ENCODE results near the gene CD200R1L. TPM values are rescaled to one million over a fixed set of nuclear protein-coding genes. Genes with fewer than 3 reads are reported as not detected.

The CD200R1L gene
- total RNA-seq, 1 donor from 2014 or later: not detected

- Mint-ChIP-seq H3K27me3 (ENCODE audit: low read depth) (no peaks in the 10 kb centered on the region), H3K4me1 (no peaks in the 10 kb centered on the region), H3K4me3 (no peak overlapping the region), H3K27ac (ENCODE audit: unreplicated experiment) (no peak overlapping the region), H3K9me3 (no peaks in the 10 kb centered on the region), H3K36me3 (ENCODE audit: low read depth) (no peaks in the 10 kb centered on the region)
- DNase-seq (ENCODE audit: low read depth, low spot score): no peak
- no peak for TF ChIP-seq CTCF (conservative IDR thresholded peaks at IDR 0.05)
These were observed 76.5 kb downstream of the CD200R1L start for GRCh38 chr3:112770032-112770626.

- Mint-ChIP-seq H3K9me3 (no peaks in the 10 kb centered on the region), H3K4me1 (no peaks in the 10 kb centered on the region), H3K4me3 (no peak overlapping the region), H3K36me3 (ENCODE audit: low read depth) (no peaks in the 10 kb centered on the region), H3K27me3 (ENCODE audit: low read depth) (no peaks in the 10 kb centered on the region), H3K27ac (ENCODE audit: unreplicated experiment) (no peak overlapping the region)
- no peak for DNase-seq (ENCODE audit: low read depth, low spot score)
- no peak for TF ChIP-seq CTCF (conservative IDR thresholded peaks at IDR 0.05)
These were observed 77.2 kb downstream of the CD200R1L start for GRCh38 chr3:112769286-112769978.

DNA sequence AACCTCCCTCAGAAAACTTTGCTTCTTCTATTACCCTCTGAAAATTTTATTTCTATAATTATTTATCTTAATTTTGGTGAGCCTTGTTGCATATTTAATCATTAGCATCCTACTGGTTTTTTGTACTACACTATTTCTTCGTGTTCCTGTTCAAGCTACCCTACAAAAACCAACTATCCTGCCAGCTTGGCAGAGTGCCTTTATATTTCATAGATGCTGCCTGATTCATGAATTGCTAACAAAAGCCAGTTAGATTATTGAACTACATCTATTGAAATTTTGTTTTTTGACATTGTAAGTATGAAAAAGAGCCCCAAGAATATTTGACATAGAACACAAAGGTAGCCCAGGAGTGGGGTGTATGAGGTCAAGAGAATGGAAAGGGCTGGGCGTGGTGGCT is 78.9 kb downstream of the CD200R1L start:
- H3K9me3 Mint-ChIP-seq: no peaks in the 10 kb centered on the region

GRCh38 chr3:112767177-112767576 is 79.5 kb downstream of the CD200R1L start:
- no peak for TF ChIP-seq CTCF (conservative IDR thresholded peaks at IDR 0.05)
- no peaks in the 10 kb centered on the region for H3K4me1 Mint-ChIP-seq
- H3K9me3 Mint-ChIP-seq: no peaks in the 10 kb centered on the region
- no peak for DNase-seq (ENCODE audit: low read depth, low spot score)
- no peaks in the 10 kb centered on the region for H3K36me3 Mint-ChIP-seq (ENCODE audit: low read depth)
- H3K27me3 Mint-ChIP-seq (ENCODE audit: low read depth): no peaks in the 10 kb centered on the region
- H3K27ac Mint-ChIP-seq (ENCODE audit: unreplicated experiment): no peak overlapping the region
- H3K4me3 Mint-ChIP-seq: no peak overlapping the region

More for the DNA sequence above, 78.9 kb downstream of the CD200R1L start:
- no peaks in the 10 kb centered on the region for H3K27me3 Mint-ChIP-seq (ENCODE audit: low read depth)
- no peaks in the 10 kb centered on the region for H3K4me1 Mint-ChIP-seq
- no peak for TF ChIP-seq CTCF (conservative IDR thresholded peaks at IDR 0.05)
- no peak overlapping the region for H3K27ac Mint-ChIP-seq (ENCODE audit: unreplicated experiment)
- no peak overlapping the region for H3K4me3 Mint-ChIP-seq
- H3K36me3 Mint-ChIP-seq (ENCODE audit: low read depth): no peaks in the 10 kb centered on the region
- no peak for DNase-seq (ENCODE audit: low read depth, low spot score)

Other genes starting within 250 kb of the CD200R1L start
- gene CCDC80, start 205.7 kb downstream of the CD200R1L start, total RNA-seq: 42.1 and 49.8 TPM in 2 replicates
- not detected in 2 replicates for gene CD200R1, start 128.2 kb upstream of the CD200R1L start, total RNA-seq
- 26.7 and 28.1 TPM in 2 replicates for gene GTPBP8, start 144.1 kb upstream of the CD200R1L start, total RNA-seq

Measured in neural crest cell (in vitro differentiated cells).